Loucy (cell line): ENCODE results near the gene KIAA1549.

Experiments used
- CTCF ChIP-seq: fragments of 200-600 bp; sonication (generic); conservative IDR thresholded peaks from 2 replicates; pipeline ENCODE4 v1.5.1; 2014; ENCODE audit warnings: mild to moderate bottlenecking, antibody characterized with exemption, low read length
- EZH2phosphoT487 ChIP-seq: fragments of 200-600 bp; IDR thresholded peaks from 2 replicates; pipeline ENCODE4 v1.6.1; 2018; ENCODE audit warnings: antibody characterized with exemption, mild to moderate bottlenecking, moderate library complexity, borderline replicate concordance

- TF ChIP-seq CTCF (no peak), EZH2phosphoT487 (no peak)
Measured at GRCh38 chr7:138871814-138872090, 109.4 kb downstream of the KIAA1549 start.
